GM12865 (cell line): ENCODE data around the gene TM4SF18.

Experiments used
- DNase-seq: peaks from one replicate; pipeline ENCODE4 v3.0.0; 2010; ENCODE audit warnings: low read depth
- H3K4me3 ChIP-seq: 2 replicates; pipeline ENCODE4 v1.5.1; 2011; ENCODE audit warnings: mild to moderate bottlenecking, low read depth, low read length, control low read depth
- CTCF ChIP-seq: IDR thresholded peaks from 2 replicates; pipeline ENCODE4 v1.5.1; 2011; ENCODE audit warnings: low read length, control low read depth, low read depth, inconsistent platforms; ENCODE audit not compliant: insufficient read depth; ENCODE audit errors: missing control alignments

Gene TM4SF18

DNA sequence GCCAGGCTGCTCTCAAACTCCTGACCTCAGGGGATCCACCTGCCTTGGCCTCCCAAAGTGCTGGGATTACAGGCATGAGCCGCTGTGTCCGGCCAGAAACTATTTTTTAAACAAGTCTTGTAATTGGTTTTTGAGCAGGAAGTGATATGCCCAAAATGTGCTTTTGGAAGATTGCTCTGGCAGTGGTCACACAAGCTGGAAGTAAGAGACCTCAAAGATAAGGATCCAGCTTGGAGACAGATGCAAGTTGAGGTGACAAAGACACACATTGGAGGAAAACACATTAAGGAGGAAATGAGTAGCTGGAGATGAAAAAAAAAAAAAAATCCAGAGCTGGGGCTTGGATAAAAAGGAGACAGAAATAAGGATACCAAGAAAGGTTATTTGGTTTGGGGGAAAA is 6.3 kb downstream of the TM4SF18 start:
- no peak overlapping the region for H3K4me3 ChIP-seq
- no peak for DNase-seq
- TF ChIP-seq CTCF, result no peak

- H3K4me3 ChIP-seq, result no peak overlapping the region
- DNase-seq, result no peak
- no peak for TF ChIP-seq CTCF
Measured at GRCh38 chr3:149325581-149325980, 7.9 kb downstream of the TM4SF18 start.

GRCh38 chr3:149324332-149324731 is 9.1 kb downstream of the TM4SF18 start:
- no peak for DNase-seq
- no peak for TF ChIP-seq CTCF
- H3K4me3 ChIP-seq, result no peak overlapping the region

DNA sequence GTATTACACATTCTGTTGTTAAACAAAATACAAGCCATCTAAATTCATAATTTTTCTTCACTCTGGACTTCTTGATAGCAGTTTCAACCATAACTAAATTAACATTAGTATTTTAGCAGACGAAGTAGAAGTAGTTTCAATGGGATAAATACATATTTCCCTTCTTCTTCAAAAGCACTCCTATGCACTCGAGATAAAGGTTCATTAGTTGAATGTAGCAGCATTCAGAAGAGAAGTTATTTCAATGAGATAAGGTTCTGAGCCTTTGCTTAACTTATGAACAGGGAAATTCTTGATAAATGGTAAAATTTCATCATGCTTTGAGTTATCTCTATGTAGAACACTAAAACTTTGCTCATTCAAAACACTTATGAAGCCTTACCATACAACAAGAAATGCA is 11.8 kb downstream of the TM4SF18 start:
- TF ChIP-seq CTCF, result no peak
- no peak overlapping the region for H3K4me3 ChIP-seq
- no peak for DNase-seq

DNA sequence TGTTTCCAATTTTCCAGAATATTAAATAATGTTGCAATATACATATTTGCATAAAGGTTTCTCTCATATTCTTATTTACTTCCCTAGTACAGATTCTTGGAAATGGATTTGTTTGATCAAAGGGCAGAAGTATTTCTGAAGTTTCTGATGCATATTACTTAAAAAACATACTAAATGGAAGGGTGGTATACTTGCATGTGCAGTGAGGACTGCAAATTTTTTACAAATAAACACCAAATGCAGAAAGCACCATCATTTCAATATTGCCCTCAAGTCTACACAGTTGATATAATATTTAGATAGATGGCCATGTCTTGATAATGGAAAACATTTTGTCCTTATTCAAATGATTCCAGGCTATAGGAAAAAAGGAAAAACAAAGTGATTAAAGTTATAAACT is 12.3 kb downstream of the TM4SF18 start:
- DNase-seq, result no peak
- TF ChIP-seq CTCF, result no peak
- H3K4me3 ChIP-seq, result no peak overlapping the region

GRCh38 chr3:149319750-149320149 is 13.7 kb downstream of the TM4SF18 start:
- H3K4me3 ChIP-seq, result no peak overlapping the region
- DNase-seq, result no peak
- no peak for TF ChIP-seq CTCF

DNA sequence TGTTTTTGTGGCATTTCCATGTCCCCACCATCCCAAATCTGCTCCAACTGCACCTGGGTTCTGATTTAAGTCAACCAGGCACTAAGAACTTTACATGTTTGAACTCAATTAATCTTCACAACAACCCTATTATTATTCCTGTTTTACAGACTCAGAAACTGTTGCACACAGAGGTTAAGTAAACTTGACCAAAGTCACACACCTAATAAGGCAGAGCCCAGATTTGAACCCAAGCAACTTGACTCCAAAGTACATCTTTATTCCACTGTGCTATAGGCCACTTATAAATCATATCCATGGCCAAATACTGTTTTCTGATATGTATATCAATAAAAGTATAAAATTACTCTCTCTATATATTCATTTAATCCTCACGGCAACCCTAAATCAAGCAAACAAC is 16.4 kb downstream of the TM4SF18 start:
- no peak for DNase-seq
- no peak overlapping the region for H3K4me3 ChIP-seq
- TF ChIP-seq CTCF, result no peak
